Heart left ventricle (tissue), 16 donors: ENCODE data around the gene HGF. TPM values are rescaled to one million over a fixed set of nuclear protein-coding genes. Genes with fewer than 3 reads are reported as not detected.
A peak's percentile ranks its signal among the peaks of the same experiment; 100 is the strongest.

Source experiments
- ATAC-seq, 4 donors: fragments of 200-7000 bp; cut with Tn5 transposase; one replicate each; pipeline ENCODE4 v1.9.1; 2020 to 2022; ENCODE audit warnings: moderate library complexity in 4 of 4, mild to moderate bottlenecking in 3 of 4, moderate number of reproducible peaks in 1 of 4
- DNase-seq, 5 donors: peaks; one replicate each; pipeline ENCODE4 v3.0.0-alpha.2; 2020
- H3K27ac ChIP-seq, 12 donors: fragments of 200-600 bp; sonication (generic) in 4 of 12; one replicate each; pipeline versions ENCODE4 v1.5.0 to v1.8.0; 2016 to 2022; ENCODE audit warnings: mild to moderate bottlenecking in 2 of 12
- H3K27me3 ChIP-seq, 9 donors: fragments of 200-600 bp; sonication (generic) in 2 of 9; one replicate each; pipeline versions ENCODE4 v1.5.1 to v1.8.0; 2016 to 2022; ENCODE audit warnings: mild to moderate bottlenecking in 3 of 9
- H3K36me3 ChIP-seq, 9 donors: fragments of 200-600 bp; sonication (generic) in 2 of 9; one replicate each; pipeline versions ENCODE4 v1.5.0 to v1.8.0; 2018 to 2022; ENCODE audit warnings: mild to moderate bottlenecking in 2 of 9
- H3K4me1 ChIP-seq, 12 donors: fragments of 200-600 bp; sonication (generic) in 4 of 12; one replicate each; pipeline versions ENCODE4 v1.5.0 to v1.8.0; 2016 to 2022; ENCODE audit warnings: mild to moderate bottlenecking in 3 of 12
- H3K4me3 ChIP-seq, 12 donors: fragments of 200-600 bp; sonication (generic) in 4 of 12; one replicate each; pipeline versions ENCODE4 v1.5.0 to v1.8.0; 2017 to 2022; ENCODE audit warnings: mild to moderate bottlenecking in 9 of 12, moderate library complexity in 4 of 12
- H3K9me3 ChIP-seq, 12 donors: fragments of 200-600 bp; sonication (generic) in 4 of 12; one replicate each; pipeline versions ENCODE4 v1.5.0 to v1.8.0; 2016 to 2022; ENCODE audit warnings: mild to moderate bottlenecking in 1 of 12
- CTCF ChIP-seq, 12 donors: fragments of 200-600 bp; sonication (generic) in 4 of 12; IDR thresholded peaks; one replicate each; pipeline versions ENCODE4 v1.5.0 to v1.8.0; 2018 to 2022; ENCODE audit warnings: antibody characterized with exemption in 12 of 12, mild to moderate bottlenecking in 5 of 12
- POLR2A ChIP-seq, 2 donors: fragments of 450-650 bp; IDR thresholded peaks; one replicate each; pipeline ENCODE4 v1.6.1; 2017; ENCODE audit warnings: antibody characterized with exemption in 2 of 2, mild to moderate bottlenecking in 2 of 2, moderate library complexity in 2 of 2
- WGBS, 4 donors: extraction: QIAGEN DNeasy Blood & Tissue Kit in 2 of 4; methylation state at CpG; one replicate each; pipeline versions ENCODE4 v1.1.5 to v1.1.7; 2013 to 2018; 5-methylcytosine and 5-hydroxymethylcytosine counted together
- intact Hi-C, 10 donors: fragments of 100-400 bp; cut with DNase I; formaldehyde crosslinking; loops; one replicate each; pipeline versions ENCODE4 v1.11.1 to v1.14.2; 2022
- polyA plus RNA-seq, 2 donors: library from polyadenylated mRNA; stranded (reverse); fragments of 200-250 nt; gene quantifications; one replicate each; pipeline ENCODE4 v1.2.3, GENCODE V29; 2013
- total RNA-seq, 9 donors: library from RNA; depleted of rRNA in 2 of 9; stranded (reverse); fragments of >200 nt in 2 of 9; fragmentation: NEBNext Ultra II Directional in 3 of 9; extraction: Animal tissue kit (Norgen Biotek cat#: 25700) in 3 of 9; gene quantifications; one replicate each; pipeline versions ENCODE4 v1.1.0 to v1.2.4, GENCODE V29; 2016 to 2023
- donor health status: ischemic (EF 13 %, LVEDD 7.1; RV severe dilation, severe dysfunction).
- donor health status: healthy with polysubstance abuse.
- donor health status: DM: no; HTN: yes; CAD: no.
- donor health status: DM: no; HTN: no; CAD: no.
- donor health status: ischemic (EF 25% LVEDD 6.9; RV normal size, moderate dysfunction).
- donor health status: ischemic (EF 25% LVEDD 5.7; RV mildly dilated, moderate dysfunction).
- donor health status: healthy.
- donor health status: DM: yes; HTN: yes; CAD: no.
- donor health status: ischemic (EF 35%, LVEDD 5.7; RV mildly dilated, moderate dysfunction).
- donor health status: nonischemic (EF 11% LVEDD 7.7; RV severe dilation, severe dysfunction).
- donor health status: DM: yes; HTN: yes; CAD: no.
- donor health status: PGD.
- donor health status: ischemic (EF 29% LVEDD 5.4; RV normal size, mild dysfunction).
- donor health status: nonischemic (EF 23%, LVEDD 6.1; RV moderate dilation, normal function).

HGF gene
- total and polyA plus RNA-seq, 11 donors: 0.42 to 16.1 (median 3.3) TPM

GRCh38 chr7:81684033-81684432 lies 85.8 kb downstream of the HGF start:
- no peak for DNase-seq
- Histone ChIP-seq H3K4me1 (peaks cover 0 to 17% (median 3%) of the 10 kb centered on the region in 12 donors), H3K27ac (peak overlapping the region in 1 of 12 donors; percentile 47), H3K36me3 (no peaks in the 10 kb centered on the region), H3K9me3 (no peaks in the 10 kb centered on the region), H3K27me3 (no peaks in the 10 kb centered on the region), H3K4me3 (no peak overlapping the region)
- TF ChIP-seq CTCF (IDR thresholded peaks at IDR 0.05) (no peak), POLR2A (IDR thresholded peaks at IDR 0.05) (no peak)
- WGBS, 4 donors: 79 to 91% (median 88%) methylated on average over 5 of the region's 5 CpGs
- intact Hi-C loops: no loop called here
- no peak for ATAC-seq

GRCh38 chr7:81682873-81683272 lies 87.0 kb downstream of the HGF start:
- Histone ChIP-seq H3K9me3 (no peaks in the 10 kb centered on the region), H3K27me3 (no peaks in the 10 kb centered on the region), H3K36me3 (no peaks in the 10 kb centered on the region), H3K4me3 (no peak overlapping the region), H3K27ac (no peak overlapping the region), H3K4me1 (peaks cover 0 to 17% (median 3%) of the 10 kb centered on the region in 12 donors)
- ATAC-seq (no peak), DNase-seq (no peak)
- intact Hi-C loops: no loop called here
- TF ChIP-seq POLR2A (IDR thresholded peaks at IDR 0.05) (no peak), CTCF (IDR thresholded peaks at IDR 0.05) (no peak)
- WGBS, 4 donors: 25 to 39% (median 31%) methylated on average over 2 of the region's 2 CpGs

GRCh38 chr7:81680120-81680519 lies 89.7 kb downstream of the HGF start:
- WGBS, 4 donors: 78 to 87% (median 83%) methylated on average over 2 of the region's 2 CpGs

GRCh38 chr7:81676813-81677212 lies 93.0 kb downstream of the HGF start:
- no peak for DNase-seq
- no peaks in the 10 kb centered on the region for H3K9me3 ChIP-seq
- TF ChIP-seq CTCF (IDR thresholded peaks at IDR 0.05) (no peak), POLR2A (IDR thresholded peaks at IDR 0.05) (no peak)
- no peaks in the 10 kb centered on the region for H3K36me3 ChIP-seq
- peak overlapping the region in 9 of 12 donors; percentile 1 to 63 (median 23) for H3K27ac ChIP-seq
- H3K27me3 ChIP-seq: no peaks in the 10 kb centered on the region
- WGBS, 4 donors: 77 to 92% (median 87%) methylated on average over 1 of the region's 1 CpG
- peaks cover 0 to 30% (median 2%) of the 10 kb centered on the region in 12 donors for H3K4me1 ChIP-seq
- ATAC-seq: peak in 2 of 4 donors; percentile 55 to 89
- no peak overlapping the region for H3K4me3 ChIP-seq
- intact Hi-C loops: no loop called here

More at GRCh38 chr7:81680120-81680519, 89.7 kb downstream of the HGF start:
- no peak for TF ChIP-seq CTCF (IDR thresholded peaks at IDR 0.05)
- TF ChIP-seq POLR2A (IDR thresholded peaks at IDR 0.05): no peak
- H3K27ac ChIP-seq: no peak overlapping the region
- H3K27me3 ChIP-seq: no peaks in the 10 kb centered on the region
- no peak for ATAC-seq
- DNase-seq: no peak
- no peaks in the 10 kb centered on the region for H3K9me3 ChIP-seq
- intact Hi-C loops: no loop called here
- H3K4me1 ChIP-seq: peaks cover 0 to 26% (median 5%) of the 10 kb centered on the region in 12 donors
- no peaks in the 10 kb centered on the region for H3K36me3 ChIP-seq
- H3K4me3 ChIP-seq: no peak overlapping the region
